H1 (cell line): Measurements from ENCODE around the gene CDCA7L. TPM values are rescaled to one million over a fixed set of nuclear protein-coding genes. Genes with fewer than 3 reads are reported as not detected.
"Not testable (repeated sequence)": the region's sequence is repeated elsewhere in the genome, so short reads cannot be mapped to it uniquely, and the experiment has no call there.

Experiments used
- CTCF ChIA-PET: fragments of 300-600 bp; sonication (Branson Sonifier 250); formaldehyde crosslinking; loops from one replicate; lab custom pipeline; 2021; ENCODE audit not compliant: partially characterized antibody; lab: Charles Lee
- POLR2A ChIA-PET: fragments of 300-600 bp; sonication (Branson Sonifier 250); formaldehyde crosslinking; loops from one replicate; lab custom pipeline; 2021; ENCODE audit warnings: inconsistent platforms; ENCODE audit not compliant: partially characterized antibody; lab: Charles Lee
- DNase-seq, 2 experiments: peaks; one replicate each; pipeline versions ENCODE4 v3.0.0 to v3.0.0-alpha.2; 2010 to 2022; ENCODE audit warnings: low spot score in 2 of 2, low read depth in 1 of 2, mixed read lengths in 1 of 2
- FAIRE-seq: peaks from 2 replicates; lab custom pipeline; 2011; peaks lifted over from hg19 to GRCh38; lab: Jason Lieb, UNC
- H2AFZ ChIP-seq: 2 replicates; pipeline ENCODE4 v1.8.1; 2012; ENCODE audit warnings: low read length, inconsistent platforms
- H2AK5ac ChIP-seq: 2 replicates; pipeline ENCODE4 v1.6.1; 2013; ENCODE audit warnings: low read depth, low read length
- H2BK120ac ChIP-seq: replicated peaks from 2 replicates; pipeline ENCODE3; 2013; ENCODE audit warnings: low read depth, low read length, inconsistent platforms
- H2BK12ac ChIP-seq: 2 replicates; pipeline ENCODE4 v1.6.1; 2013; ENCODE audit warnings: low read depth, low read length
- H2BK15ac ChIP-seq: 2 replicates; pipeline ENCODE4 v1.6.1; 2013; ENCODE audit warnings: low read length
- H2BK20ac ChIP-seq: 2 replicates; pipeline ENCODE4 v1.6.1; 2013; ENCODE audit warnings: low read length
- H2BK5ac ChIP-seq: 2 replicates; pipeline ENCODE4 v1.6.1; 2013; ENCODE audit warnings: low read depth, low read length
- H3K14ac ChIP-seq: 2 replicates; pipeline ENCODE4 v1.6.1; 2013; ENCODE audit warnings: inconsistent platforms; ENCODE audit not compliant: insufficient read length
- H3K18ac ChIP-seq: 2 replicates; pipeline ENCODE4 v1.6.1; 2013; ENCODE audit warnings: low read length; ENCODE audit errors: extremely low read depth
- H3K23ac ChIP-seq: 2 replicates; pipeline ENCODE4 v1.6.1; 2013; ENCODE audit warnings: inconsistent platforms; ENCODE audit not compliant: insufficient read length
- H3K23me2 ChIP-seq: 2 replicates; pipeline ENCODE4 v1.6.1; 2013; ENCODE audit warnings: low read depth, low read length
- H3K27ac ChIP-seq: 2 replicates; pipeline ENCODE4 v1.6.1; 2011; ENCODE audit warnings: low read depth, low read length, inconsistent platforms
- H3K27me3 ChIP-seq, 4 experiments: replicated peaks in 1 of 4; 1 replicate in 1 of 4; 2 replicates in 3 of 4; pipeline versions ENCODE4 v1.6.1 to v1.8.1; 2011 to 2013; ENCODE audit warnings: low read length in 3 of 4, mild to moderate bottlenecking in 3 of 4, inconsistent platforms in 2 of 4, mixed read lengths in 2 of 4, moderate library complexity in 1 of 4; ENCODE audit not compliant: control insufficient read depth in 3 of 4, insufficient read depth in 3 of 4; ENCODE audit errors: extremely low read depth in 1 of 4
- H3K36me3 ChIP-seq, 4 experiments: 2 replicates each; pipeline versions ENCODE4 v1.6.1 to v1.8.1; 2011 to 2013; ENCODE audit warnings: mild to moderate bottlenecking in 4 of 4, low read length in 3 of 4, moderate library complexity in 2 of 4, control low read depth in 1 of 4, inconsistent platforms in 1 of 4; ENCODE audit not compliant: insufficient read depth in 4 of 4, control insufficient read depth in 2 of 4
- H3K4ac ChIP-seq: replicated peaks from 2 replicates; pipeline ENCODE3; 2013; ENCODE audit warnings: low read length, low read depth, mixed read lengths, inconsistent platforms; ENCODE audit not compliant: insufficient read length
- H3K4me1 ChIP-seq, 4 experiments: replicated peaks in 1 of 4; 1 replicate in 1 of 4; 2 replicates in 3 of 4; pipeline versions ENCODE4 v1.6.1 to v1.8.1; 2011 to 2013; ENCODE audit warnings: low read length in 3 of 4, inconsistent platforms in 2 of 4, mixed read lengths in 1 of 4; ENCODE audit not compliant: insufficient read depth in 4 of 4, control insufficient read depth in 3 of 4
- H3K4me2 ChIP-seq, 2 experiments: 2 replicates each; pipeline versions ENCODE4 v1.6.1 to v1.8.1; 2011 to 2013; ENCODE audit warnings: low read depth in 2 of 2, low read length in 2 of 2, control low read depth in 1 of 2, inconsistent platforms in 1 of 2, mild to moderate bottlenecking in 1 of 2; ENCODE audit not compliant: insufficient read depth in 1 of 2
- H3K4me3 ChIP-seq, 4 experiments: fragments of 200-600, 300-600 bp in 1 of 4; sonication (generic), shearing (Covaris generic), sonication (Bioruptor Twin) in 1 of 4; 2 replicates each; pipeline versions ENCODE4 v1.5.1 to v1.8.1; 2011 to 2016; ENCODE audit warnings: low read length in 4 of 4, low read depth in 3 of 4, control low read depth in 2 of 4, inconsistent platforms in 2 of 4, mild to moderate bottlenecking in 2 of 4, mixed read lengths in 1 of 4, moderate library complexity in 1 of 4; ENCODE audit not compliant: insufficient read depth in 2 of 4; ENCODE audit errors: extremely low read depth in 1 of 4
- H3K56ac ChIP-seq: replicated peaks from 2 replicates; pipeline ENCODE3; 2013; ENCODE audit warnings: low read depth, mild to moderate bottlenecking, mixed read lengths, low read length, inconsistent platforms; ENCODE audit not compliant: insufficient read length
- H3K79me1 ChIP-seq: 2 replicates; pipeline ENCODE4 v1.6.1; 2013; ENCODE audit warnings: low read depth, low read length, control low read depth
- H3K79me2 ChIP-seq, 2 experiments: 2 replicates each; pipeline versions ENCODE4 v1.6.1 to v1.8.1; 2012 to 2013; ENCODE audit warnings: low read length in 2 of 2, mild to moderate bottlenecking in 2 of 2, inconsistent platforms in 1 of 2; ENCODE audit not compliant: insufficient read depth in 2 of 2, control insufficient read depth in 1 of 2
- H3K9ac ChIP-seq, 4 experiments: replicated peaks in 1 of 4; 1 replicate in 1 of 4; 2 replicates in 3 of 4; pipeline versions ENCODE4 v1.6.1 to v1.8.1; 2011 to 2013; ENCODE audit warnings: low read depth in 3 of 4, low read length in 3 of 4, control low read depth in 2 of 4, mild to moderate bottlenecking in 2 of 4, moderate library complexity in 2 of 4, inconsistent platforms in 1 of 4; ENCODE audit errors: extremely low read depth in 1 of 4
- H3K9me3 ChIP-seq, 2 experiments: 2 replicates each; pipeline versions ENCODE4 v1.6.1 to v1.8.1; 2012 to 2013; ENCODE audit warnings: mild to moderate bottlenecking in 2 of 2, moderate library complexity in 2 of 2, control low read depth in 1 of 2, inconsistent platforms in 1 of 2, low read depth in 1 of 2, low read length in 1 of 2, mixed read lengths in 1 of 2; ENCODE audit not compliant: insufficient read depth in 2 of 2
- H4K20me1 ChIP-seq, 2 experiments: replicated peaks in 1 of 2; 2 replicates each; pipeline versions ENCODE3 to v1.8.1; 2011 to 2013; ENCODE audit warnings: inconsistent platforms in 2 of 2, low read length in 2 of 2, mild to moderate bottlenecking in 1 of 2; ENCODE audit not compliant: insufficient read depth in 2 of 2, control insufficient read depth in 1 of 2
- H4K5ac ChIP-seq: 2 replicates; pipeline ENCODE4 v1.6.1; 2013; ENCODE audit warnings: low read length, low read depth, mixed read lengths, inconsistent platforms; ENCODE audit not compliant: insufficient read length
- H4K8ac ChIP-seq: 2 replicates; pipeline ENCODE4 v1.8.0; 2013; ENCODE audit warnings: mild to moderate bottlenecking, moderate library complexity, low read length, inconsistent platforms; ENCODE audit not compliant: insufficient read depth; ENCODE audit errors: extremely low read depth
- H4K91ac ChIP-seq: replicated peaks from 2 replicates; pipeline ENCODE3; 2013; ENCODE audit warnings: low read length, mixed read lengths, inconsistent platforms; ENCODE audit not compliant: insufficient read length
- WGBS, 2 experiments: shearing (Covaris generic) in 1 of 2; methylation state at CpG; one replicate each; pipeline versions ENCODE4 v1.1.6 to v1.1.7; 2013 to 2015; ENCODE audit warnings: low lambda C conversion rate in 2 of 2, mixed read lengths in 2 of 2, inconsistent platforms in 1 of 2, low coverage in 1 of 2, missing lambda C conversion rate in 1 of 2; ENCODE audit not compliant: insufficient replicate concordance in 2 of 2, insufficient coverage in 1 of 2, insufficient read length in 1 of 2; ENCODE audit errors: extremely low coverage in 1 of 2, missing lambda C conversion rate in 1 of 2; 5-methylcytosine and 5-hydroxymethylcytosine counted together
- polyA plus RNA-seq, 7 experiments: library from polyadenylated mRNA; depleted of rRNA in 3 of 7; stranded (reverse) in 5 of 7; unstranded in 2 of 7; fragments of >200 nt in 5 of 7; fragments of 200-250 nt in 2 of 7; gene quantifications; 1 replicate in 5 of 7; 2 replicates in 1 of 7; 4 replicates in 1 of 7; pipeline versions ENCODE4 v1.2.1 to v1.2.3, GENCODE V29; 2011 to 2013; ENCODE audit warnings: missing spikeins in 2 of 7, mixed read lengths in 2 of 7
- total RNA-seq: library from RNA; stranded (reverse); fragmentation: NEBNext Ultra II Directional; extraction: Animal tissue kit (Norgen Biotek cat#: 25700); gene quantifications from 2 replicates; pipeline ENCODE4 v1.2.1, GENCODE V29; 2021

CDCA7L gene
- total and polyA plus RNA-seq, 2 of the 8 experiments (the other 6 are each of a cell fraction or from before 2014, with no cell fraction given): 93.8 to 168 TPM

GRCh38 chr7:21883501-21883900 lies 62.2 kb downstream of the CDCA7L start:
- not testable (repeated sequence) for H2BK20ac ChIP-seq, H3K4me2 ChIP-seq, H4K5ac ChIP-seq, H2BK15ac ChIP-seq, H2BK120ac ChIP-seq, H3K4me3 ChIP-seq, H2BK5ac ChIP-seq, H3K23ac ChIP-seq, DNase-seq, H3K9ac ChIP-seq, H3K36me3 ChIP-seq, H3K56ac ChIP-seq, H3K27ac ChIP-seq, H4K8ac ChIP-seq, H4K20me1 ChIP-seq, H3K27me3 ChIP-seq, H3K79me2 ChIP-seq, H3K18ac ChIP-seq, H2AFZ ChIP-seq, H3K23me2 ChIP-seq, H2AK5ac ChIP-seq, H3K79me1 ChIP-seq, H2BK12ac ChIP-seq, H3K4ac ChIP-seq, H3K14ac ChIP-seq, H4K91ac ChIP-seq, H3K4me1 ChIP-seq, H3K9me3 ChIP-seq
- FAIRE-seq: peak; percentile 28
- POLR2A ChIA-PET: interaction anchor here (2.0 kb wide), 1 partner anchor 13 kb away, joined by 5 read pairs; no protein-coding TSS in a partner anchor
- CTCF ChIA-PET: interaction anchor here (0.7 to 2.4 kb wide), 6 partner anchors 9 to 52 kb away, joined by 3 to 15 read pairs (median 4); no protein-coding TSS in a partner anchor
- 84% methylated on average over 2 of the region's 2 CpGs; no CpG with 5 or more reads in 1 of the 2 experiments for WGBS, 2 experiments
